ENCODE measurements around the gene ADARB2. TPM values are rescaled to one million over a fixed set of nuclear protein-coding genes. Genes with fewer than 3 reads are reported as not detected.

Gene ADARB2
- total RNA-seq, 2 experiments from 2014 or later, result 0.63 to 0.99 TPM

GRCh38 chr10:1706256-1706655, 31.1 kb downstream of the ADARB2 start:
- CTCF ChIA-PET, result no interaction called here
- POLR2A ChIA-PET, result no interaction called here
- Mint-ChIP-seq H3K27me3 (ENCODE audit: low read depth) (peaks cover 18% of the 10 kb centered on the region), H3K9me3 (ENCODE audit: insufficient read depth) (peaks cover 19% of the 10 kb centered on the region), H3K27ac (no peak overlapping the region), H3K4me1 (ENCODE audit: low read depth) (peaks cover 9% of the 10 kb centered on the region), H3K36me3 (ENCODE audit: low read depth) (peaks cover 3% of the 10 kb centered on the region), H3K4me3 (no peak overlapping the region)
- DNase-seq (no peak), ATAC-seq (no peak)

- DNase-seq (no peak), ATAC-seq (no peak)
- CTCF ChIA-PET, result no interaction called here
- peaks cover 5% of the 10 kb centered on the region for H3K27me3 Mint-ChIP-seq (ENCODE audit: low read depth)
- no peaks in the 10 kb centered on the region for H3K9me3 Mint-ChIP-seq (ENCODE audit: insufficient read depth)
- no peak overlapping the region for H3K4me3 Mint-ChIP-seq
- H3K4me1 Mint-ChIP-seq (ENCODE audit: low read depth), result no peaks in the 10 kb centered on the region
- H3K36me3 Mint-ChIP-seq (ENCODE audit: low read depth), result no peaks in the 10 kb centered on the region
- POLR2A ChIA-PET, result no interaction called here
- H3K27ac Mint-ChIP-seq, result no peak overlapping the region
These were observed 39.1 kb downstream of the ADARB2 start for GRCh38 chr10:1698185-1698584.

- CTCF ChIA-PET, result no interaction called here
- H3K4me1 Mint-ChIP-seq (ENCODE audit: low read depth), result no peaks in the 10 kb centered on the region
- no peak for ATAC-seq
These were observed 41.2 kb downstream of the ADARB2 start for GRCh38 chr10:1696106-1696505.

GRCh38 chr10:1690086-1690485, 47.2 kb downstream of the ADARB2 start:
- POLR2A ChIA-PET, result no interaction called here

More at GRCh38 chr10:1696106-1696505, 41.2 kb downstream of the ADARB2 start:
- H3K27ac Mint-ChIP-seq, result no peak overlapping the region
- no peak for DNase-seq
- H3K36me3 Mint-ChIP-seq (ENCODE audit: low read depth), result no peaks in the 10 kb centered on the region
- no peak overlapping the region for H3K4me3 Mint-ChIP-seq
- no peaks in the 10 kb centered on the region for H3K27me3 Mint-ChIP-seq (ENCODE audit: low read depth)
- POLR2A ChIA-PET, result no interaction called here
- H3K9me3 Mint-ChIP-seq (ENCODE audit: insufficient read depth), result no peaks in the 10 kb centered on the region

GRCh38 chr10:1688531-1688930, 48.8 kb downstream of the ADARB2 start:
- H3K9me3 Mint-ChIP-seq (ENCODE audit: insufficient read depth), result no peaks in the 10 kb centered on the region
- CTCF ChIA-PET, result no interaction called here

More at GRCh38 chr10:1690086-1690485, 47.2 kb downstream of the ADARB2 start:
- Mint-ChIP-seq H3K36me3 (ENCODE audit: low read depth) (no peaks in the 10 kb centered on the region), H3K27ac (no peak overlapping the region), H3K27me3 (ENCODE audit: low read depth) (peaks cover 3% of the 10 kb centered on the region), H3K9me3 (ENCODE audit: insufficient read depth) (no peaks in the 10 kb centered on the region), H3K4me3 (no peak overlapping the region), H3K4me1 (ENCODE audit: low read depth) (no peaks in the 10 kb centered on the region)
- ATAC-seq (no peak), DNase-seq (no peak)
- CTCF ChIA-PET, result no interaction called here

GRCh38 chr10:1687623-1688150, 49.6 kb downstream of the ADARB2 start:
- CTCF ChIA-PET, result no interaction called here
- H3K27me3 Mint-ChIP-seq (ENCODE audit: low read depth), result peaks cover 5% of the 10 kb centered on the region
- ATAC-seq (no peak), DNase-seq (no peak)
- no peaks in the 10 kb centered on the region for H3K9me3 Mint-ChIP-seq (ENCODE audit: insufficient read depth)
- no peak overlapping the region for H3K4me3 Mint-ChIP-seq
- no peaks in the 10 kb centered on the region for H3K4me1 Mint-ChIP-seq (ENCODE audit: low read depth)
- no peaks in the 10 kb centered on the region for H3K36me3 Mint-ChIP-seq (ENCODE audit: low read depth)
- POLR2A ChIA-PET, result no interaction called here
- H3K27ac Mint-ChIP-seq, result no peak overlapping the region

More at GRCh38 chr10:1688531-1688930, 48.8 kb downstream of the ADARB2 start:
- H3K4me1 Mint-ChIP-seq (ENCODE audit: low read depth), result no peaks in the 10 kb centered on the region
- DNase-seq, result no peak
- no peaks in the 10 kb centered on the region for H3K36me3 Mint-ChIP-seq (ENCODE audit: low read depth)
- H3K4me3 Mint-ChIP-seq, result no peak overlapping the region
- ATAC-seq, result no peak
- H3K27me3 Mint-ChIP-seq (ENCODE audit: low read depth), result peaks cover 5% of the 10 kb centered on the region
- H3K27ac Mint-ChIP-seq, result no peak overlapping the region
- POLR2A ChIA-PET, result no interaction called here

GRCh38 chr10:1687190-1687589, 50.1 kb downstream of the ADARB2 start:
- no peak overlapping the region for H3K27ac Mint-ChIP-seq
- H3K4me3 Mint-ChIP-seq, result no peak overlapping the region
- DNase-seq (no peak), ATAC-seq (no peak)
- POLR2A ChIA-PET, result no interaction called here
- no peaks in the 10 kb centered on the region for H3K4me1 Mint-ChIP-seq (ENCODE audit: low read depth)
- H3K36me3 Mint-ChIP-seq (ENCODE audit: low read depth), result no peaks in the 10 kb centered on the region
- CTCF ChIA-PET, result no interaction called here
- no peaks in the 10 kb centered on the region for H3K9me3 Mint-ChIP-seq (ENCODE audit: insufficient read depth)
- peaks cover 5% of the 10 kb centered on the region for H3K27me3 Mint-ChIP-seq (ENCODE audit: low read depth)

GRCh38 chr10:1686491-1686749, 50.9 kb downstream of the ADARB2 start:
- H3K4me1 Mint-ChIP-seq (ENCODE audit: low read depth), result no peaks in the 10 kb centered on the region
- H3K4me3 Mint-ChIP-seq, result no peak overlapping the region
- ChIA-PET POLR2A (no interaction called here), CTCF (no interaction called here)
- no peaks in the 10 kb centered on the region for H3K9me3 Mint-ChIP-seq (ENCODE audit: insufficient read depth)
- no peak for DNase-seq
- no peak for ATAC-seq
- no peak overlapping the region for H3K27ac Mint-ChIP-seq
- H3K27me3 Mint-ChIP-seq (ENCODE audit: low read depth), result peaks cover 5% of the 10 kb centered on the region
- H3K36me3 Mint-ChIP-seq (ENCODE audit: low read depth), result no peaks in the 10 kb centered on the region

GRCh38 chr10:1685699-1686490, 51.4 kb downstream of the ADARB2 start:
- ChIA-PET POLR2A (no interaction called here), CTCF (no interaction called here)
- Mint-ChIP-seq H3K4me1 (ENCODE audit: low read depth) (no peaks in the 10 kb centered on the region), H3K9me3 (ENCODE audit: insufficient read depth) (no peaks in the 10 kb centered on the region), H3K27ac (no peak overlapping the region), H3K27me3 (ENCODE audit: low read depth) (peaks cover 5% of the 10 kb centered on the region), H3K36me3 (ENCODE audit: low read depth) (no peaks in the 10 kb centered on the region), H3K4me3 (no peak overlapping the region)
- ATAC-seq, result no peak
- DNase-seq, result no peak

GRCh38 chr10:1684991-1685390, 52.3 kb downstream of the ADARB2 start:
- DNase-seq, result no peak
- ATAC-seq, result no peak
- Mint-ChIP-seq H3K27me3 (ENCODE audit: low read depth) (peaks cover 5% of the 10 kb centered on the region), H3K4me3 (no peak overlapping the region), H3K9me3 (ENCODE audit: insufficient read depth) (no peaks in the 10 kb centered on the region), H3K27ac (no peak overlapping the region), H3K4me1 (ENCODE audit: low read depth) (no peaks in the 10 kb centered on the region), H3K36me3 (ENCODE audit: low read depth) (no peaks in the 10 kb centered on the region)
- ChIA-PET POLR2A (no interaction called here), CTCF (no interaction called here)

- H3K4me3 Mint-ChIP-seq, result no peak overlapping the region
- H3K9me3 Mint-ChIP-seq (ENCODE audit: insufficient read depth), result no peaks in the 10 kb centered on the region
- ChIA-PET CTCF (no interaction called here), POLR2A (no interaction called here)
- no peaks in the 10 kb centered on the region for H3K4me1 Mint-ChIP-seq (ENCODE audit: low read depth)
- H3K36me3 Mint-ChIP-seq (ENCODE audit: low read depth), result no peaks in the 10 kb centered on the region
- H3K27ac Mint-ChIP-seq, result no peak overlapping the region
- DNase-seq (no peak), ATAC-seq (no peak)
- peaks cover 2% of the 10 kb centered on the region for H3K27me3 Mint-ChIP-seq (ENCODE audit: low read depth)
These were observed 53.7 kb downstream of the ADARB2 start for GRCh38 chr10:1683649-1684048.

GRCh38 chr10:1679821-1680650, 57.3 kb downstream of the ADARB2 start:
- ChIA-PET CTCF (no interaction called here), POLR2A (no interaction called here)
- no peak for DNase-seq
- Mint-ChIP-seq H3K27ac (no peak overlapping the region), H3K4me1 (ENCODE audit: low read depth) (no peaks in the 10 kb centered on the region), H3K27me3 (ENCODE audit: low read depth) (peaks cover 2% of the 10 kb centered on the region), H3K4me3 (no peak overlapping the region), H3K36me3 (ENCODE audit: low read depth) (no peaks in the 10 kb centered on the region), H3K9me3 (ENCODE audit: insufficient read depth) (no peaks in the 10 kb centered on the region)
- no peak for ATAC-seq
